Measurements from ENCODE around the gene TNFRSF4. TPM values are rescaled to one million over a fixed set of nuclear protein-coding genes. Genes with fewer than 3 reads are reported as not detected.

Gene TNFRSF4
- total RNA-seq, 6 donors from 2014 or later, result 0.46 to 15.4 (median 2.4) TPM

GRCh38 chr1:1175221-1176062 lies 38.5 kb downstream of the TNFRSF4 start:
- Histone ChIP-seq H3K27ac (no peak overlapping the region), H3K4me3 (no peak overlapping the region), H3K9me3 (no peaks in the 10 kb centered on the region), H3K36me3 (no peaks in the 10 kb centered on the region), H3K27me3 (peaks cover 0 to 3% (median 0%) of the 10 kb centered on the region in 4 donors), H3K4me1 (peaks cover 0 to 9% (median 7%) of the 10 kb centered on the region in 4 donors)
- TF ChIP-seq POLR2AphosphoS5 (IDR thresholded peaks at IDR 0.05) (no peak), POLR2A (IDR thresholded peaks at IDR 0.05) (no peak), EP300 (IDR thresholded peaks at IDR 0.05) (no peak), CTCF (IDR thresholded peaks at IDR 0.05) (no peak)
- WGBS, 2 donors, result 84 to 88% methylated on average over 20 to 28 of the region's 29 CpGs
- peak in 1 of 2 donors; percentile 61 for DNase-seq
- ATAC-seq (ENCODE audit: low FRiP score in 2 of 2), result no peak

GRCh38 chr1:1173793-1174415 lies 40.0 kb downstream of the TNFRSF4 start, which contains the start of gene TTLL10:
Gene TTLL10, plus strand, starts transcription at chr1:1173880. Its CDS starts 5,336 bp downstream, at chr1:1179216.
- Histone ChIP-seq H3K36me3 (peaks cover 0 to 2% (median 0%) of the 10 kb centered on the region in 4 donors), H3K9me3 (no peaks in the 10 kb centered on the region), H3K4me3 (no peak within 1 kb of the TSS), H3K4me1 (peaks cover 0 to 9% (median 7%) of the 10 kb centered on the region in 4 donors), H3K27me3 (peaks cover 0 to 8% (median 1%) of the 10 kb centered on the region in 4 donors), H3K27ac (no peak within 1 kb of the TSS)
- DNase-seq (peak in 1 of 2 donors; percentile 83), ATAC-seq (ENCODE audit: low FRiP score in 2 of 2) (no peak)
- TF ChIP-seq POLR2AphosphoS5 (IDR thresholded peaks at IDR 0.05), result no peak
- no peak for TF ChIP-seq POLR2A (IDR thresholded peaks at IDR 0.05)
- no peak for TF ChIP-seq EP300 (IDR thresholded peaks at IDR 0.05)
- TF ChIP-seq CTCF (IDR thresholded peaks at IDR 0.05), result no peak
- WGBS, 2 donors, result 23 to 39% methylated on average over 14 to 24 of the region's 35 CpGs

GRCh38 chr1:1173061-1173792 lies 40.7 kb downstream of the TNFRSF4 start:
- no peak for TF ChIP-seq EP300 (IDR thresholded peaks at IDR 0.05)
- TF ChIP-seq POLR2A (IDR thresholded peaks at IDR 0.05), result no peak
- no peak for TF ChIP-seq CTCF (IDR thresholded peaks at IDR 0.05)
- TF ChIP-seq POLR2AphosphoS5 (IDR thresholded peaks at IDR 0.05), result no peak
- Histone ChIP-seq H3K9me3 (no peaks in the 10 kb centered on the region), H3K4me3 (no peak overlapping the region), H3K4me1 (peaks cover 0 to 9% (median 7%) of the 10 kb centered on the region in 4 donors), H3K36me3 (peaks cover 0 to 3% (median 0%) of the 10 kb centered on the region in 4 donors), H3K27ac (no peak overlapping the region), H3K27me3 (peaks cover 0 to 8% (median 1%) of the 10 kb centered on the region in 4 donors)
- 52 to 58% methylated on average over 26 to 32 of the region's 32 CpGs for WGBS, 2 donors
- no peak for ATAC-seq (ENCODE audit: low FRiP score in 2 of 2)
- peak in 1 of 2 donors; percentile 54 for DNase-seq

GRCh38 chr1:1171546-1172340 lies 42.2 kb downstream of the TNFRSF4 start:
- peaks cover 0 to 3% (median 0%) of the 10 kb centered on the region in 4 donors for H3K36me3 ChIP-seq
- H3K9me3 ChIP-seq, result no peaks in the 10 kb centered on the region
- TF ChIP-seq POLR2A (IDR thresholded peaks at IDR 0.05) (no peak), CTCF (IDR thresholded peaks at IDR 0.05) (no peak), EP300 (IDR thresholded peaks at IDR 0.05) (no peak), POLR2AphosphoS5 (IDR thresholded peaks at IDR 0.05) (no peak)
- WGBS, 2 donors, result 69 to 88% methylated on average over 19 to 27 of the region's 33 CpGs
- H3K27ac ChIP-seq, result no peak overlapping the region
- ATAC-seq (ENCODE audit: low FRiP score in 2 of 2) (no peak), DNase-seq (peak in 1 of 2 donors; percentile 80)
- peaks cover 0 to 8% (median 1%) of the 10 kb centered on the region in 4 donors for H3K27me3 ChIP-seq
- H3K4me1 ChIP-seq, result peaks cover 0 to 19% (median 8%) of the 10 kb centered on the region in 4 donors
- H3K4me3 ChIP-seq, result no peak overlapping the region

All from upper lobe of left lung (tissue), 6 donors.